HG03025 (cell line): Measurements from ENCODE around the gene P2RX6.

ENCODE experiments used
- ATAC-seq: cut with Tn5 transposase; IDR thresholded peaks from one replicate; pipeline ENCODE4 v1.9.1; 2021; ENCODE audit warnings: mild to moderate bottlenecking, moderate library complexity; ENCODE audit not compliant: unreplicated experiment, low FRiP score

The P2RX6 gene

GRCh38 chr22:21010426-21011113, 4.4 kb upstream of the P2RX6 start:
- no peak for ATAC-seq

GRCh38 chr22:21012446-21013407, 2.2 kb upstream of the P2RX6 start:
- ATAC-seq, result no peak

GRCh38 chr22:21013657-21014201, 1.2 kb upstream of the P2RX6 start:
- ATAC-seq, result peak; percentile 10

DNA sequence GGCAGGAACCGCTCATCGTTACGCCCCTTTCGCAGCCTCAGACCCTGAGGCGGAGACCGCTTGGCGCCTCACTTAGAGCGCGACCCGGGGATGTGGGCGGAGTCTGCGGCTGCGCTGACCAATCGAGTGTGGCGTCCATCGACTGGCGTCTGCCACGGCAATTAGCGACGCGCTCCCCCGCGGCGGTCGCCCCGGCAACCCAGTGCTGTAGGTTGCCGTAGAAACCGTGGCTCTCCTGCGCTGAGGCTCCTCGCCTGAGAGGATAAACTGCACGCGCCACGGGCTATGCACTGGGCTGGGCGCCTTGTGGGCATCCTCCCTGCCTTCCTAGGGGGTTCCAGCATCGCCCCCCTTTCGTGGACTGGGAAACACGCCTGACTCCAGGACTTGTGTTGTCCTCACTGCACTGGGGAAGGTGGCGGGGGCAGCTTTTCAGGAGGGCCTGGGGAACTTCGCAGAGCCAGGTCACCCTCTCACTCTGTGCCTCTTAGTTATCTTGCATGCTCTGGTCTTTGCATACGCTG, 701 bp upstream of the P2RX6 start:
- peak; percentile 48 for ATAC-seq

GRCh38 chr22:21015466-21016006, 571 bp downstream of the P2RX6 start:
- no peak for ATAC-seq

DNA sequence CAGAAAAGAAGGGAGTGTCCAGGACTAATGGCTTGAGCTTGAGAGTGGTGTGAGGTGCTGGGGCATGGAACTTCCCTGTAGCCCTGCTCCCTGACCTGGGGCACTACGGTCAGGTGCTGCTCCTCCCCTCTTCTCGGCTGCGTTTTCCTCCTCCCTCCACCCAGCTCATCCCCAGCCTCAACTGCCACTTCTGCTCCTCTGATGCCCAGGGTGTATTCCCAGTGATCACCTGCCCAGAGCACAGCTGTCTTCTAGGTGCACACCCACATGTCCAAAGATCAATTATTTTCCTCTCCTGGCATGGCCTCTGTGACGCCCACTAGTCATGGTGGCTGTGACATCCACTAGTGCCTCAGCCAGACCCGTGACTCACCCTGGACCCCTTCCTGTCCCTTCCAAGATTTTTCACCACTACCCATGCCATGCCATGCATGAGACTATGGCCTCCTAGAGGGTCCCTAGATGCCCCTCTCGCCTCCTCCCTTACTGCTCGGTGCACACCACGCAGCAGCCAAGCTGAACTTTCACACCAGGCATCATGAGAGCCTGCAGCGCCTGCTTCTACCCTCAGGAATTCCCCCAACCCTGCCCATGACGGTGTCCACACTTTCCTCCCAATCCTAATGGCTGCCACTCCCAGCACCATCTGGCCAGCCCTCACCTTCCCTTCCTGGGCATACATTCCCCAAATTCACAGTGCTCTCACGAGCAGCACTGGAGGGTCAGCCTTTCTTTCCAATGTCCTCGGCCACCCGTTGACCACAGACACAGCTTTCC, 1.9 kb downstream of the P2RX6 start:
- no peak for ATAC-seq

- ATAC-seq, result no peak
Measured at GRCh38 chr22:21018314-21018713, 3.3 kb downstream of the P2RX6 start.

GRCh38 chr22:21020802-21021429, 6.0 kb downstream of the P2RX6 start:
- no peak for ATAC-seq

GRCh38 chr22:21022507-21022906, 7.5 kb downstream of the P2RX6 start:
- ATAC-seq, result no peak

GRCh38 chr22:21022955-21023614, 8.1 kb downstream of the P2RX6 start:
- ATAC-seq, result no peak

- no peak for ATAC-seq
Measured at GRCh38 chr22:21025266-21025665, 10.3 kb downstream of the P2RX6 start.

GRCh38 chr22:21025763-21026755, 11.1 kb downstream of the P2RX6 start:
- ATAC-seq, result no peak

DNA sequence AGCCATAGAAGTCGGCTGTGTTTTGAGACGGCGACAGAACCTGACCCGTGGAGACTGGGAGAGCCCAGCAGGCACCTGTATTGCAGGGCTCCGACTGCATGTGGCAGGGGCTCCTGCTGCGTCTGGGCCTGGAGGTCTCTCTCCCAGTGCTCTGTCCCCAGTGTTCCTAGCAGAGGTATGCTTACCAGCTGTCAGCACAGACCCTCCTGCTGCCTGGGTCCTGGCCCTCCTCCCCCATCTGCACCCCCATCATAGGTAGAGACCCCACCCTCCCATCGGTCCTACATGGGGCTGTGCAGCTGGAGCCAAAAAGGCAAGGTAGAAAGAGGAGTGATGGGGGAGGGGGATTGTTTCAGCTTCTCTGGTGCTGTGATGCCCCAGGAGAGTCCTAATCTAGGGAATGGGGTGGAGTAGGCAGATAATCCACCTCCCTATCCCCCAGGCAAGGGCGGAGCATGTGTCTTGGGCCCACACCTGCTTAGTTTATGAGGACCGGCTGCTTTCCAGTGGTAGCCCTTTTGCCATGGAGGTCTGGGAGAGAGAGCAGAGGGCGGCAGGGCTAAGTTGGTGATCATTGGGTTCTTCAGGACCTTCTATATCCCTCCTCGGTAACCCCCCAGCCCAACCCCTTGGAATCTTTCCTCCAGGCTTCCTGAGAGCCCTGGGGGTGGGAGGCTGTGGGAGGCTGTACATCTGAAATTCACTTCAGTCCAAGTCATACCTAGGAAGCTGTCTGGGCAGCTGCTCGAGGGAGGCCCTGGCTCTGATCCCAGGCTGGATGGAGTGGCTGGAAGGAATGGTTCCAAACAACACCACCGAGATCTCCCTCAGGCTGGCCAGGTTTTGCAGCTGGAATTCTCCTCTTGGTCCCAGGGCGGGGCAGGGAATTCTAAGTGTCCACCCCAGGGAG, 12.1 kb downstream of the P2RX6 start:
- ATAC-seq, result no peak

DNA sequence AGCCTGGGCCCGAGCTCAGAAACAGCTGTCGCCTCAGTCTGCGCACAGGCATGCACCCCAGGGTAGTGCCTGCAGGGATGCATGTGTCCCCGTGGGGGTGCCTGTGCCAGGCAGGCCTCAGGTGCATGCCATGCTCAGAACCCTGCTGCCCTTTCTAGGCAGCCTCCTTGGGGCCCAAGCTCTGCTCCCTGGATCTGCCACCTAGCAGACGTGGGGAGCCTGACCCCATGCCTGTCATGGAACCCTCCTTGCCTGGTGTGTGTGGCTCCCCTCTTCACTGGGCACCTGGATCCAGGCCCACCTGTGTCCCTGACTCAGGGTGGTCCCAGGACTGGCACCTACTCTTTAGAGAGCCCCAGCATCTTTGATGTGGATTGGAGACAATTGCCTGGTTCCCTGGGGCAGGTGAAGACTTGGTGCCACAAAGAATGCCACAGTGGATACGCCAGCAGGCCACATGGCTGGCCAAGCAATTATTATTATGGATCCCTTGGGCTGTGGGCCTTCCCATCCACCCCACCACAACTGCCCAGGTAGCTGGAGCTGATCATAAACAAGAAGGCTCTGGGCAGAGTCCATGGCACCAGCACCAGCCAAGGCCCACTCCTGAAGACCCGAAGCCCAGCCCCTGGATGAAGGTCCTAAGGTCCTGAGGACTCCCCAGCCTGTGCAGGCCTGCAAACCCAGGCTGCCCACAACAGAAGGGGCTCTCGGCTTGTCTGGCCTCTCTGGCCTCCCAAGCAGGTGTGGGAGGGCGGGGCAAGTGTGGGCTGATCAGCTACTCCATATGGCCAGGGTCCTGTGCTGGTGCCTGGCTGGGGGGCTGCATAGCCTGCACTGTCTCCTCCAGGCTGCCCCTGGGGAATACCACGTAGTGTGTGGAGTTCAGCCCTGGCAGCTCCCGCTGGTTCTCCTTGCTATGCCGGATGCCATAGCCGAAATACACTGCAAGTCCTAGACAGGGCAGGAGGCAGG, 13.6 kb downstream of the P2RX6 start:
- ATAC-seq, result no peak

GRCh38 chr22:21029486-21030025, 14.6 kb downstream of the P2RX6 start:
- no peak for ATAC-seq

GRCh38 chr22:21030032-21030431, 15.1 kb downstream of the P2RX6 start:
- no peak for ATAC-seq
